Stimulated activated CD8-positive, alpha-beta memory T cell treated with anti-CD3 and anti-CD28 coated beads, Interleukin-4, amount 100 ng/mL, for 24 hours (primary cell): ENCODE results near the gene PGP.

Experiments used
- DNase-seq: peaks from one replicate; pipeline ENCODE4 v3.0.0-alpha.2; 2020; ENCODE audit warnings: low read depth

PGP gene

DNA sequence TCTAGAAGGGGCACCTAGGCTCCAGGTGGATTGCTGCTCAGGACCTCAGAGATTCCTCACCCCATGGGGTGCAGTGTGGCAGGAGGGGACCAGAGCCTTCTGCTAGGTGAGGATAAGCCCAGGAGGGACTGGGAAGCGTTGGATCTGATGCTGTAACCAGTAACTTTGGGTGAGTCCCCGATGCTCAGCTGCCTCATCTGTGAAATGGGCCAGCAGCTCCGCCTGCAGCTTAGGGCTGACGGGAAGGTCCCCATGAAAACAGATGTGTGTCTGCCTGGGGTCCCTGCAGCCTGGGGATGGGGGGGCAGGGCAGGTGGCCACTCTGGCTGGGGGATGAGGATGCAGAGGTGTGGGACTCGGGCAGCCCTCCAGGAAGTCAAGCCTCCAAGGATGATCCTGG, 15.5 kb downstream of the PGP start:
- no peak for DNase-seq

DNA sequence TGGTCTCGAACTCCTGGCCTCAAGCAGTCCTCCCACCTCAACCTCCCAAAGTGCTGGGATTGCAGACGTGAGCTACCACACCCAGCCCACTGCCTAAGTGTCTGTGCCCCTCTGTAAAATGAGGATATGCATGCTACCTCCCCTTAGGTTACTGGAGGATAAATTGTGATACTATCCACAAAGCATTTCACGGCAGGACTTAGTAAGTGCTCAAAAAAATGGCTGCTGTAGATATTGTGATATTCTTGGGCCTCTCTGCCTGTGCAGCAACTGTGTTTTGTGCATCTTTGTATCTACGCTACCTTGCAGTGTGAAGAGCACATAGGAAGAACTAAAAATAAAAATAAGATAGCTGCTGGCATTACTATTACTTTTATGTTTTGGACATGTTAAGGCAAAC, 16.4 kb downstream of the PGP start:
- no peak for DNase-seq

DNA sequence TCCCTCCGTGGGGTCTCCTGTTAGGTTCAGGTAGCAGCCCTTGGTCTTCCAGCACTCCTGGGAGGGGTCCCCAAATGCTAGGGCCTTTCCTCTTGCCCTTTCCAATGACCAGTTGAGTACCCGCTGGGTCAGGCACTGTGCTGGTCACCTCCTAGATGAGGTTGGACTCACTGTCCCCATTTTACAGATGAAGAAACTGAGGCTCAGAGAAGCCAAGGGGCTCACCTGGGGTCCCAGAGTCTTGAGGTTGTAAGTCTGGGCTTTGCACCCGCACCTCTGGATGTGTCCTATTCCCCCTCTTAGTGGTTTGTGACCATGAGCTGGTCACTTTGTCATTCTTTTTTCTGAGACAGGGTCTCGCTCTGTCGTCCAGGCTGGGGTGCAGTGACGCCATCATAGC, 16.9 kb downstream of the PGP start:
- no peak for DNase-seq

DNA sequence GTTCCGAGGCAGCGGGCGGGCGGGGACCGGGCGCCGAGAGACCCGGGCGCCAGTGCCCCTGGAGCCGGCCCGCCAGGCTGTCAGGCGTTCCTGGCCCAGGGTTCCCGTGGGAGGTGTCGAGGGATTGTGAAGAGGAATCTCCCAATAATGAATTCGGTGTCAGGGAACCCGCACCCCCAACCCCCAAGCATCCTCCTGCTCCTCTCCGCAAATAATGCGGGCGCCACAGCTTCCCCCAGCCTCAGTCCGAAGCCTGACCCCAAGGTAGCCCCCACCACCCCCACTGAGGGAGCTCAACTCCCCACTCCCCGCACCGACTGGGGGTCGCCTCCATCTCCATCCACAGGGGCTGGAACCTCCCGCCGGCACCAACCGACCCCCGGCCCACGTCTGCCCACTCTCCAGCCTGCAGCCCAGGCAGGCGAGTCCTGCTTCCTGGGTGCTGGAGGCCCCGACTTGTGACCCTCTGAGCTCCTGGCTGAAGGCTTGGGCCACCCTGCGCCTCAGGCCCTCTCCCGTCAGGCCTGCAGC, 17.6 kb downstream of the PGP start:
- no peak for DNase-seq

DNA sequence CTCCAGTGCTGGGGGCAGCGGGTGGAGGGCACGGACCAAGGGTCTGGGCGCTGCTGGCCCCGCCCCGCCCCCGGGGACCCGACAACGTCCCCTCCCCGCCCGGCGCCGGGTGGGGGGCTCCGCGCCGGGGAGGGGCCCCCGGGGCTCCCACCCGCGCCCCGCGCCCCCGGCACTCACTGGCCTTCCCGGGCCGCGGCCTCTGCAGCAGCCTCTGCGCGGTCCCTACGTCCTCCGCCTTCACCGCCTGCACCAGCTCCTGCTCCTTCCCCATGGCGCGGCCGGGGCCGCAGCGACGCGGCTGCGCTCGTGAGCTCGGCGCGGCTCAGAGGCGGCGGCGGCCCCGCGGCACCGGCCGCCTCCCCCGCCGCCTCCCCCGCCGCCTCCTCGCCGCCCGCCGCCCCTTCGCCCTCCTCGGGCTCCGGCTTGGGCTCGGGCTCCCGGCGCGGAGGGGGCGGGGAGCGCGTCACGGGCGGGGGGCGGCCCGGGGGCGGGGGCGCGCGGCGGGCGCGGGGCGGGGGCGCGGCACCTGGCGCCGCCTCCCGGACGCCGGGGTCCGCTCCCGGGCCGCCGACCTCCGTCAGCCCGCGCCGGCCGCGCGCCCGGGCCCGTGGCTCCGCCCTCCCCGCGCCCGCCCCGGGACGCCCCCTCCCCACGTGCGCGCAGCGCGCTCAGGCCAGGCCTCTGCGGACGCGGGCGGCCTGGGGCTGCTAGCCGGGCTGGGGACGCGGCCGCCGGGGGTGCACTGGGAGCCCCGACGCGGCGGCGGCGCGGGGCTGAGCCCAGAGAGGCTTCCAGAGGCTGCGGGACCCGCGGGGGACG, 18.3 kb downstream of the PGP start, which contains the start of gene CASKIN1:
Gene CASKIN1 (minus strand): TSS at position 444 of the 819 bp plus-strand sequence. CDS start 173 bp downstream, at position 271.
- no peak for DNase-seq

DNA sequence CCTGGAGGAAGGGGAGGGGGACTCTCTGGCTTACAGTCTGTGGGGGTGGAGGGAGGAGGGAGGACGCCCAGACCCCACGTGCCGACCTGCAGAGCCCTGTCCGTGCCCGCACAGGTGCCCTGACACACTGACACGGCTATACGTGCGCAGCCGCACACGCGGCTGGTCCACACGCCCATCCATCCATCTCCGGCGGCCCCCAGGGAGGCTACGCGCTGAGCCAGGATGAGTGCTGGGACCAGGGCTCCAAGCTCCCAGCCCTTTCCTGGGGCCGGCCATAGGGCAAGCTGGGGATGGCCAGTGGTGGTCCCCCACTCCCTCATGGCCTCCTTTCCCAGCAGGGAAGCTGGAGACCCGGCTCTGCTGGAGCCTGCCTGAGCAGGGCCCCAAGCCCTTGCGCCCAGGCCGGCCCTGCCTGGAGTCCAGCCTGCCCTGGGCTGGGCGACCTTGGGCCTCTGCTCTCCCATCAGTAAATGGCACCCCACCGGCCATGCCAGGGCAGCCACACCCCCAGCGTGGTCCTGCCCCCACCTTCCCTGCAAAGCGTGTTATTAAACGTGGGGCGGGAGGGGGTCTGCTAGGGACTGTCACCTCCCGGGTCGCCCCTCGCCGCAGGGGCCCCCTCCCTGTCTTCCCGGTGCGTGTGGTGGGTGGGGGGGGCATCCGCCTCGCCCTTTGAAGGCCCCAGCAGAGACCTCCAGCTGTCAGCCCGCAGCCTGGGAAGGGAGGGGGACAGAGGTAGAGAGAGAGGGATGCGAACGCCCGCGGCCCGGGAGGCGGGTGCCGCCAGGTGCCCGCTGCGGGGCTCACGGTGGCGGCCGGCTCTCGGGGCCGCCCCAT, 19.1 kb downstream of the PGP start:
- no peak for DNase-seq

DNA sequence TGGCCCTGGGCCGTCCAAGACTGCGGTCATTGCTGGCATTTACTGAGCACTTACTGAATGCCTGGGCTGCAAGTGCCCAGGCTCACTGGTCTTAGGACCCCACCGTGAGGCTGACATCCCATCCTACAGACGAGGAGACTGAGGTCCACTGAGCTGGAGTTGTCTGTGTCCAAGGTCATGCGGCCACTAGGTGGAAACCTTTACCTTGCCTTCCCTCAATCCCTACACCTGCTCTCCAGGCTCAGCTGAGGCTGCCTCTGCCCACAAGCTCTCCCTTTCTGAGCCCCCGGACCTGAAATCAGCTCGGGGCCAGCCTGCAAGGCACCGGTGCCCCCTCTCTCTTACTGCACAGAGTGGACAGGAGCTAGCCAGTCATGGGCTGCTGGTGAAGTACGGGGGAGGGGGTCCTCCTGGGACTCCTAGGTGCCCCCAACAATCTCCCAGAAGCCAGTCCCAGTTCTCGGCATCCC, 19.8 kb downstream of the PGP start:
- no peak for DNase-seq

DNA sequence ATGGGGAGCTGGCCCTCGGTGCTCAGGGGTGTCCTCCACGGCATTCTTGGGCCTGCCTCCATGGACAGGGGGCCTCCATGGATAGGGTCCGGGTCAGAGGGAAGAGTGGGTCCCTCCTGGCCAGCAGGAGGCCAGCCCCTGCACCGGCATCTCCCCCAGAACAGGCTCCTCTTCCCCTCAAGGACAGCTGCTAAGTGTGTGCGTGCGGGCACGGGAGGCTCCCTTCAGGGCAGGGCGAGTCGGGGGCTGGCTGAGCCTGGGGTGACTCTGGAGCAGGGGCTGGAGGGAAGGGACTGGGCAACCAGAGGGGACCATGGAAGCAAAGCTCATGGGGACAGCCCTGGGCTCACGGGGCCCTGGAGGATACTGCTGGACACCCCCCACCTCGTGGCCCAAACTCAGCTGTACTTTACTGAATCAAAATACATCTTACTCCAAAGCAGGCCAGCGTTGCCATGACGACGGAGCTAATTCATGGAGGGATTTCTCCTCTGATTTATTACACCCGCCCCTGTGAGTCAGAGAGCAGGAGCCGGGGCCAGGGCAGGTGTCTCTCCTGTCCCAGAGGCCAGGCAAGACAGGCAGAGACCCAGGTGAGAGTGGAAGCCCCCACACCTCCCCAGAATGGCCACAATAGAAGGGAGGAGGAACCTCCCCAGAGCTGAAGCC, 20.3 kb downstream of the PGP start:
- DNase-seq, result no peak

DNA sequence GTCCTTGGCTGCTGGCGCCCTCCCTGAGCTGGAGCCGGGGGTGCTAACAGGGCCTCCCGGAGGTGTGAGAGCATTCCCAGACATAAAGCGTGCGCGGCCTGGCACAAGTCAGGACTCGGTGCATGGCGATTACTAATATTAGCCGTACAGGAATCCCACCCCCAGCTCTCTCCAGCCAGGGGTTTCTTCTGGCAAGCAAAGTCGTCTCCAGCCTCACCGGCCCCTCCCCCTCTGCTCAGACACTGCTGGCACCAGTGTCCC, 23.3 kb downstream of the PGP start:
- DNase-seq, result no peak

DNA sequence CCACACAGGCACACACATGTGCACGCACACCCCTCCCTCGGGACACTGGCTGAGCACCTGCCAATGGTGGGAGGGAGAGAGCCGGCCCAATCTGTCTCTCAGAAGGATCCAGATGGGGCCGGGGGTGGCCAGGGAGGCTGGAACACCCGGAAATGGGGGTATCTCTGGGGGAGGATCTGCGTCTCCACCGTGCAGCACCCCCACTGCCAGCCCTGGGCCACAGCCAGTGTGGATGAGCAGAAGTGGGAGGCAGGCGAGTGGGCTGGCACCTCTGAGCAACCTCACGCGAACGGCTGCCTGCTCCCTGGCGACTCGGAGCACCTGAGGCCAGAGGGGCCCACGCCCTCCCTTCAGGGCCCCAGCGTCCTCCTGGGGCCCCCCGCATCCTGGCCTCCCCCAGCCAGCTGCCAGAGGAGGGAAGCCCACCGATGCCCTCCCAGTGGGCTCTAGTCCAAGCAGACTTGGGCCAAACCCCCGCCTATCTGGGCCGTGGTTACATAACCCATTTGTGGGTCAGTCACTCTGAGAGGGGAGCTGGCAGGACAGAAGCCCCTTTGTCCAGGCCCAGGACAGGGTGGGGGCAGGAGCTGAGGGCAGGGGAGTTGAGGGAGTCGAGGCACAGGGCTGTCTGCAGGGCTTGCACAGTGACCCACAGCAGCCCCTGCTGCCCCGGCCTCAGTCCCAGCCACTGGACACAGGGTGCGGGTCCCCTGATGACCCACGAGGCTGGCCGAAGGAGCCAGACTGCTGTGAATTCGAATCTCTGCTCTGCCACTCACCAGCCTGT, 23.8 kb downstream of the PGP start:
- no peak for DNase-seq

DNA sequence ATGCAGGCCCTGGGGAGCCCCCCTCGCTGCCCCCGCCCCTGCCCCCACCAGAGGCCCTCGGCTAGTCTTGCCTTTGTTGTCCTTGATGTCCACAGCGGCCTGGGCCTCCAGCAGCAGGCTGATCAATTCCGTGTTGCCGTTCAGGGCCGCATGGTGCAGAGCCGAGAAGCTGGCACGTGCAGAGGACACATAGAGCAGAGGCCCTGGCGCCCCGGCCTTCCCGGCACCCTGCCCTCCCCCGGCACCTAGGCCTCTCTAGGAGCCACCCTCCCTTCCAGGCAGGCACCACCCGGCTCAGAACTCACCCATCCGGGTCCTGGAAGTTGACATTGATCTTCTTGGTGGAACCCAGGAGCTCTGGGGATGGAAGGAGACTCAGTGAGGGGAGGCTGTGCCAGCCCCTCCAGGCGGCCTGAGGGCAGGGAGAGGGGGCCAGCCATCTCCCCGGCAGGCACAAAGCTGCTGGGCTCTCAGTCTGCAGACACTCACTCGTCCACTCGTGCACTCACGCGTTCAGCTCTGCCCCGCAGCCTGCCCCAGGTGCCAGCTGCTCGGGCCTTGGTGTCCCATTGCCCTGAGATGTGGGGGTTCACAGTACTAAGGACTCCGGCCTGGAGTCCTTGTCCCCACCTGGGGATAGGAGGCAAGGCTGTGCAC, 24.5 kb downstream of the PGP start:
- DNase-seq, result no peak

DNA sequence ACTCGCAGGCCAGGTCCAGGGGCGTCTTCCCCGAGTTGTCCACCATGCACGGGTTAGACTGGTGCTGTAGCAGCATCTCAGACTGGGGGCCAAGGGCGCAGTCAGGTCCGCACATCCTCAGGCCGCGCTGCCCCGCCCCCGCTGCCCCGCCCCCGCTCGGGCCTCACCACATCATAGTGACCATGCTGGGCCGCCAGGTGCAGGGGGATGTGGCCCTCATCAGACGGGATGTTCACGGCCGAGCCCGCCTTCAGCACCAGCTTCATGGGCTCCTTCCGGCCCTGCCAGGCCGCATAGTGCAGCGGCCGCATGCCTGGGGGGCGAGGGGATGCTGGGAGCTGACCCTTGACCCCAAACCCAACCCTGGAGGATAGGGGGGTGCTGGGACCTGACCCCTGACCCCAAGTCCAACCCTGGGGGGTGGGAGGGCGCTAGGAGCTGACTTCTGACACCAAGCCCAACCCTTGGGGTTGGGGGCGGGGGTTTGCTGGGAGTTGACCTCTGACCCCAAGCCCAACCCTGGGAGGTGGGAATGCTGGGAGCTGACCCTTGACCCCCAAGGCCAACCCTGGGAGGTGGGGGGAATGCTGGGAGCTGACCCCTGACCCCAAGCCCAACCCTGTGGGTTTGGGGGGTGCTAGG, 25.3 kb downstream of the PGP start:
- DNase-seq, result no peak

DNA sequence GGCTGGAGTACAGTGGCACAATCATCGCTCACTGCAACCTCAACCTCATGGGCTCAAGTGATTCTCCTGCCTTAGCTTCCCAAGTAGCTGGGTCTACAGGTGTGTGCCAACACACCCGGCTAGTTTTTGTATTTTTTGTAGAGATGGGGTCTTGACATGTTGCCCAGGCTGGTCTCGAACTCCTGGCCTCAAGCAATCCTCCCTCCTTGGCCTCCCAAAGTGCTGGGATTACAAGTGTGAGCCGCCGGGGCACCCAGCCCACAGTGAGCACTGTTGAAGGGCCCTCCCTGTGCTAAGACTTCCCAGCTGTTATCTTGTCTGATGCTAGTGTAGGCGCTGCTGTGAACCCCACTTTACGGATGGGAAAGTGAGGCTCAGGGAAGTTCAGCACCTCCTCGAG, 26.2 kb downstream of the PGP start:
- DNase-seq, result no peak

DNA sequence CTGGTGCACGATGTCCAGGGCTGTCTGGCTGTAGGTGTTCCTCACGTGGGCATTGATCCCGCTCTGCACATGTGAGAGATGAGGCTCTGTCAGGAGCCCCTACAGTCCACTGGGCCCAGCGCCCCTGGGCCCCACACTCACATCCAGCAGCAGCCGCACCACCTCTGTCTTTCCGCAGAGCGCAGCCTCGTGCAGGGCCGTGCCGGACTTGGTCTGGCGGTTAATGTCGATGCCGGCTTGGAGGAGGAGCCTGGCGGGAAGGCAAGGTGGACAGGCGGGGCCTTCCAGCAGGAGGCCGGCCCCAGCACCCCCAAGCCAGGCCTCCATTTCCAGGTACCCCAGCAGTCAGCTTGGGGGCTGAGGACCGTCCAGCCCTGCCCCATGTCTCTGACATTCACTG, 27.4 kb downstream of the PGP start:
- no peak for DNase-seq

DNA sequence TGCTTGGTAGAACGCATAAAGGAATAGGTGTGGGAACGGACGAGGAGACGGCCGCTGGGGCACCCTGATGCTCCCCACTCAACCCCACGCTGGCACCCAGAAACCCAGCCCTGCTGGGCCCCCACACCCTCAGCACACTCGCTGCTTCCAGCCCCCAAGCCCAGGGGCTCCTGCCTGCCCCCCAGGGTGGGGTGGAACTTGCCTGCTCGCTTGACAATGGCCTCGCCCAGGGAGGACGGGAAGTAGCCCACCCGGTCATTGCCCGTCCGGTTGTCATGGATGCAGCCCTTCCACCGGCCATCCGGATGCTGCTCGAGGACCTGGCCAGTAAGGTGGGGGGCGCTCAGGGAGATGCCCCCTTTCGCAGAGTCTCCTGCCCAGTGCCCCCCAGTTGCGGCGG, 28.1 kb downstream of the PGP start:
- DNase-seq, result no peak

DNA sequence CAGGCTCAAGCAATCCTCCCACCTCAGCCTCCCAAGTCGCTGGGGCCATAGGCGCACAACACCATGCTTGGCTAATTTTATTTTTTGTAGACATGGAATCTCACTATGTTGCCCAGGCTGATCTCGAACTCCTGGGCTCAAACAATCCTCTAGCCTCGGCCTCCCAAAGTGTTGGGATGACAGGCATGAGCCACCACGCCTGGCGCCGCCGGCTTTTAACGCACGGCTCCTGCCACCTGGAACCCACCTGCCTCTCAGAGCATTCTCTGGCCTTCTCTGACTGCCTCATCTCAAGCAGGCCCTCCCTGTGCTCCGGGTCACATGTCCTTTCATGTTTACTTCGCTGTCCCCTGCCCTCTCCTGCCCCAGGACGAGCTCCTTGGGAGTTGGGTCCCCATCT, 28.6 kb downstream of the PGP start:
- DNase-seq, result no peak

DNA sequence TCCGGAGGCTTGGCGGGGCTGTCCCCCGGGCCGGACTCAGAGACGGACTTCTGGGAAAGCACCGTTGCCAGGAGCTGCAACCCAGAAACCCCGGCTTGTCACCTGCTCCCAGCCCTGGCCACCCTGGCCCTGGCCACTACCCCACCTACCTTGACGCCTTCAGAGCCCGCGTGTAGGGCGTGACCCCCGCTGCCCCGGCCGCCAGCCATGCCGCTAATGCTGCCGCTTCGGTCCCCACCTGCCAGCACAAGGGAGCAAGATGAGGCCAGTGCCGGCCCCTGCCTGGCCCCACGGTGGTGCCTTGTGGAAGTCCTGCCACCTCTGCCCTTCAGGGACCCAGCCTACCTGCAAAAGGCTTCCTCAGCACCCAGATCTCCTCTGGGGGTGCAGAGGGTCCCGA, 29.7 kb downstream of the PGP start:
- no peak for DNase-seq

DNA sequence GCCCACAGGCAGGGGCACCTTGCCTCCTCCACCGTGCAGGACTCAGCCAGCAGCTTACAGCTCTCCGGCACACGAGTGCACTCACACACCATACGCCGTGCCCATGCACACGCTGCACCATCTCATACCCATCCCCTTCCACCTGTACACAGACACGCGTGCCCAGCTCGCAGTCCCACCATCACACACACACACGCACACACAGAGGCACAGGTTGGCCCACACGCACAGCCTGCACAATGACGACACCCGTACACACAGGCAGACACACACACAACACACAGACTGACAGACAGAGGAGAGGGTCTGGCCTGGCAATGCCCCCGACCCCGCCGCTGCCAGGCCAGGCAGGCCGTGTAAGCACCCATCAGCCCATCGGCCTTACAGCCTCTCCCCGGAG, 30.3 kb downstream of the PGP start:
- no peak for DNase-seq

DNA sequence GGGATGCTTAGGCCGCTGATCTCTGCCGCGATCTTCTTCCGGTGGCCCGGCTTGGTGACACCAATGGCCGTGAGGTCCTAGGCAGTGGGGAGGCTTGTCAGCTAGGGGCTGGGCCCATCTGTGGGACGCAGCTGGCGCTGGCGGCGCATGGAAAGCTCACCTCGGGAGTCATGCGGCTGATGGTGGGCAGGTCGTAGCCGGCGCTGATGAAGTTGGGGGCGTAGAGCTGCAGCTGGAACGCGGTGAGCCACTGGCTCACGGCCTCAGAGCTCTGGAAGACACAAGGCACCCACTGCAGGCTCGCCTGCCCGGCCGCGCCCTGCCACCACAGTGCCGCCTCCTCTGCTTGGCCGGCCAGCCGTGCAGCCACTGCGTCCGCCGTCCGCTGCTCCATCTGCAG, 31.0 kb downstream of the PGP start:
- DNase-seq, result no peak

DNA sequence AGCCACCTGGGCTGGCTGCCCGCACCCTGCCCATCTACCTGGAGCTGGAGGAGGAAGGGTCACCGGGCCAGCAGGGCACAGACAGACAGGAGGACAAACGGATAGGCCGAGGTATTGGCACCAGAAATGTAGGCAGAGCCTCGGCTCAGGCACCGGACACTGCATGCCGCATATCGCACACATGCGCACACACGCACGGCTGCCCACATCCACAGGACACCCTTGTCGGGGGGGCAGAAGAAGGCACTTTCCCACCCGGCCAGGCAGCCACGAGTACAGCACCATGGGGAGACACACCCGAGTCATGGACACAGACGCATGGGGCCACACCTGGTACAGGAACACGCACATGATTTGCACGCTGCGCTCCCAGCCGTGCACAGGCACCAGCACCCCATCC, 32.7 kb downstream of the PGP start:
- DNase-seq, result no peak
